Measurements from ENCODE around the gene ABCA3. TPM values are rescaled to one million over a fixed set of nuclear protein-coding genes. Genes with fewer than 3 reads are reported as not detected.
A peak's percentile ranks its signal among the peaks of the same experiment; 100 is the strongest.

Gene ABCA3
- total and polyA plus RNA-seq, 2 experiments from 2014 or later = 3.0 to 4.1 TPM

GRCh38 chr16:2226918-2227317 lies 113.6 kb downstream of the ABCA3 start (continued):
- TF ChIP-seq ZNF462 (CRISPR knock-in tag; IDR thresholded peaks at IDR 0.05) (no peak), EZH2phosphoT487 (IDR thresholded peaks at IDR 0.05; ENCODE audit: unreplicated experiment) (no peak)

GRCh38 chr16:2226245-2226793 lies 114.2 kb downstream of the ABCA3 start:
- no peaks in the 10 kb centered on the region for H3K27me3 ChIP-seq (ENCODE audit: insufficient read depth)
- H3K9me2 ChIP-seq (ENCODE audit: insufficient read depth) = no peaks in the 10 kb centered on the region
- no peaks in the 10 kb centered on the region for H3K9me3 Mint-ChIP-seq
- no peaks in the 10 kb centered on the region; the same call in 2 of the 3 replicates for H3K4me1 Mint-ChIP-seq
- no peak overlapping the region for H3K27ac ChIP-seq (ENCODE audit: low read depth)
- peaks cover 14% of the 10 kb centered on the region for H3K27me3 Mint-ChIP-seq (ENCODE audit: insufficient read depth, low read depth, poor library complexity)
- no peak overlapping the region for H3K4me2 ChIP-seq
- H3K27ac Mint-ChIP-seq = no peak overlapping the region; the same call in 1 of the 2 replicates
- DNase-seq (ENCODE audit: low spot score) (no peak), ATAC-seq (no peak)
- H3K36me3 ChIP-seq (ENCODE audit: insufficient read depth) = no peaks in the 10 kb centered on the region
- H4K20me1 ChIP-seq (replicated peaks; ENCODE audit: insufficient read depth) = peaks cover 5% of the 10 kb centered on the region
- peaks cover 44% of the 10 kb centered on the region for H3K79me2 ChIP-seq (replicated peaks; ENCODE audit: insufficient read depth)
- H3K36me3 Mint-ChIP-seq (ENCODE audit: low read depth) = peaks cover 6% of the 10 kb centered on the region; the same call in 2 of the 3 replicates
- no peaks in the 10 kb centered on the region; the same call in 1 of the 2 replicates for H3K4me1 ChIP-seq (ENCODE audit: insufficient read depth)
- H3K4me3 ChIP-seq = no peak overlapping the region
- peak overlapping the region; percentile 27; the same call in 1 of the 3 replicates for H3K4me3 Mint-ChIP-seq
- H3F3A ChIP-seq (replicated peaks; ENCODE audit: low read depth) = peaks cover 5% of the 10 kb centered on the region; the same call in 1 of the 2 replicates
- no peak overlapping the region for H2AFZ ChIP-seq
- no peak for TF ChIP-seq NANOG (IDR thresholded peaks at IDR 0.05; ENCODE audit: borderline replicate concordance)
- TF ChIP-seq ZNF114 (CRISPR knock-in tag; IDR thresholded peaks at IDR 0.05) = no peak
- TF ChIP-seq ZNF462 (CRISPR knock-in tag; IDR thresholded peaks at IDR 0.05) = no peak
- TF ChIP-seq EZH2 (IDR thresholded peaks at IDR 0.05; ENCODE audit: low read depth, unreplicated experiment) = no peak
- no peak for TF ChIP-seq ZNF331 (CRISPR knock-in tag; IDR thresholded peaks at IDR 0.05; ENCODE audit: low read depth)
- TF ChIP-seq POLR2AphosphoS5 (IDR thresholded peaks at IDR 0.05; ENCODE audit: low read depth) = no peak
- TF ChIP-seq ETS1 (IDR thresholded peaks at IDR 0.05) = no peak
- TF ChIP-seq EZH2phosphoT487 (IDR thresholded peaks at IDR 0.05; ENCODE audit: unreplicated experiment) = no peak
